ENCODE data around the gene CDK11B. TPM values are rescaled to one million over a fixed set of nuclear protein-coding genes. Genes with fewer than 3 reads are reported as not detected.
A peak's percentile ranks its signal among the peaks of the same experiment; 100 is the strongest.

The CDK11B gene
- total and polyA plus RNA-seq, 2 donors = 6.5 to 44.5 TPM

DNA sequence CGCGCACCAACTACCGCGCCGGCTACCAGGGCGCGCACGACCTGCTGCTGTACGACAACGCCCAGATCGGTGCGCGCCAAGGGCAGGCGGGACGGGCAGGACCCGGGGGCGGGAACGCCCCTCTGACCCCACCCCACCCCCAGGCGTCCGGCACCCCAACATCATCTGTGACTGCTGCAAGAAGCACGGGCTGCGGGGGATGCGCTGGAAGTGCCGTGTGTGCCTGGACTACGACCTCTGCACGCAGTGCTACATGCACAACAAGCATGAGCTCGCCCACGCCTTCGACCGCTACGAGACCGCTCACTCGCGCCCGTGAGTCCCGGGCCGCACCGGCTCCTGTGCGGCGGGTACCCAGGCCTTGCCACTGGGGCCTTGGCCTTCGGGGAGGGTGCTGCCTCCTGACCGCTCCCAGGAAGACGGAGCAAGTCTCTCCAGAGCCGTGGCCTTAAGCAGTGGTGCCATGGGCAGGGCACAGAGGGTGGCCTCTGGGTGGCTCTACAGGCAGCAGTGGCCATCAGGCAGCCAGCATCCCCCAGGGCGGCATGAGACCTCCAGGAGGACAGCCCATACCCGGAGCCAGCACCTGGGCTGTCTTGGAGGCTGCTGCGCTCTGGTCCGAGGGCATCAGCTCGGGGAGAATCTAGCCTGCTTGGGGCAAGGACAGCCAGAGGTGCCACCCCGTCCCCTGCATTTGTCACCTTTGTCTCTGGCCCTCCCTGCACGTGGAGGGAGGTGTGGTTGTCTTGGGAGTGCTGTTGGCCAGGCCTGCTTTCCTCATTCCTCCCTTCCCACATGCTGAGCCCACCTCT is 35.0 kb downstream of the CDK11B start:
- Histone ChIP-seq H3K36me3 (ENCODE audit: insufficient read depth) (no peaks in the 10 kb centered on the region), H3K4me1 (ENCODE audit: insufficient read depth) (no peaks in the 10 kb centered on the region), H3K4me3 (ENCODE audit: low read depth, low read length) (no peak overlapping the region), H3K27ac (ENCODE audit: low read depth) (no peak overlapping the region)
- WGBS = 93% methylated on average over 51 of the region's 51 CpGs
- DNase-seq (ENCODE audit: extremely low spot score) = no peak

DNA sequence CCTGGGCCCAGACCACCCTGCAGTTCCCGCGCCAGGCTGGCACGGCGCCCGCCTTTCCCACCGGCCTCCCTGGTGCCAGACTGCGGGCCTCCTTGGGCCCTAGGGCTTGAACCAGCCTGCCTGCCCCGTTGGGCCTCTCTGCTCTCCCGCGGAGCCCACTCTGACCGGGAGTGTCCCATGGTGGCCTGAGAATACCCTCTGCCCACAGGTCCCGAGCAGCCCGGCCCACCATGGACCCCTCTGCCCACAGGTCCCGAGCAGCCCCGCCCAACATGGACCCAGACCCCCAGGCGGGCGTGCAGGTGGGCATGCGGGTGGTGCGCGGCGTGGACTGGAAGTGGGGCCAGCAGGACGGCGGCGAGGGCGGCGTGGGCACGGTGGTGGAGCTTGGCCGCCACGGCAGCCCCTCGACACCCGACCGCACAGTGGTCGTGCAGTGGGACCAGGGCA is 35.6 kb downstream of the CDK11B start:
- no peaks in the 10 kb centered on the region for H3K36me3 ChIP-seq (ENCODE audit: insufficient read depth)
- no peaks in the 10 kb centered on the region for H3K4me1 ChIP-seq (ENCODE audit: insufficient read depth)
- no peak overlapping the region for H3K27ac ChIP-seq (ENCODE audit: low read depth)
- no peak overlapping the region for H3K4me3 ChIP-seq (ENCODE audit: low read depth, low read length)
- no peak for DNase-seq (ENCODE audit: extremely low spot score)
- 95% methylated on average over 33 of the region's 33 CpGs for WGBS

DNA sequence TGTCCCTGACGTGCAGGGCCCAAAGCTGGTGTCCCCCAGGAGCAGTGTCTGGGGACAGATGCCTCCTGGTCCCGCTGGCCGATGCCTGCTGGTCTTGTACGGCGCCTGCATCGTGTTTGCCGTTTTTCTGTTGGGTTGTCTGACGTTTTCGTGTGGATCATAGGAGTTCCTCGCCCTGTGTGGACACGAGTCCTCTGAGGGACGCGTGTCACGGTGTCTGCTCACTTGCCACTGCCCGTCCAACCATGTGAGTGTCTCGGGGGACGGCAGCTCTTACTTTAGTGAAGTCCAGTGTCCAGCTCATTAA is 36.1 kb downstream of the CDK11B start:
- no peak overlapping the region for H3K27ac ChIP-seq (ENCODE audit: low read depth)
- H3K4me1 ChIP-seq (ENCODE audit: insufficient read depth) = no peaks in the 10 kb centered on the region
- no peak for DNase-seq (ENCODE audit: extremely low spot score)
- no peaks in the 10 kb centered on the region for H3K36me3 ChIP-seq (ENCODE audit: insufficient read depth)
- H3K4me3 ChIP-seq (ENCODE audit: low read depth, low read length) = no peak overlapping the region
- 87% methylated on average over 17 of the region's 17 CpGs for WGBS

DNA sequence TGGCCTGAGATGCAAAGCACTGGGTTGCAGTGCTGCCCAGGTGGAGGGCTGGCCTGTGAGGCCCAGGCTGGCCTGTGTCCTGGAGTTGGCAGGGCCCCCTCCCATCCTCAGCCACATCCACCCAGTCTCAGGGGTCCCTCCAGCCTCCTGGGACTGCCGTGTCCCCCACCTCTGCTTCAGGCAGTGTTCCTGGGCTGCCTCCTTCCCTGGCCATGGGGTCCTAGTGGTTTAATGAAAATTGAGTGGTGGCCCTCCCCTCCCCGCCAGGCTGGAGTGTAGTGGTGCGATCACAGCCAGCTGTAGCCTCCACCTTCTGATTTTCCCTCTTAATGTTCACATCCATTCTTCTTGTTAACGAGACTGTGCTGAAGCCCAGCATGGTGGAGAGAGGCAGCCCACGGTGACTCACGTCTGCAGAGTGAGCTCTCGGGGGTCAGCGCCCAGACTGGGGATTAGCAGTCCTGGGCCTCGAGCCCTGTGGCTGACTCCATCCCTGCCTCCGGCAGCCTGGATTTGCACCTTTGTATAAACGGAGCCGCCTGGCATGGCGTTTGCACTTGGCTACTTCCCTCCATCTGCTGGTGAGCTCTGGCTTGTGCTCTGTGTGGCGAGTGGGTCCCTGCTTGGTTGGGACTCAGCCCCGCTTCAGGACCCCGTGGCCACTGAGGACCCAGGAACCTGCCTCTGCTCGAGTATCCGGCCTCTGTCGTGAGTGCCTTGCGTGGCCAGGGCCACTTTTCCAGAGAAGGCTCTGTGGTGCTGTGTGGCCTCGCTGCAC is 36.6 kb downstream of the CDK11B start:
- Histone ChIP-seq H3K36me3 (ENCODE audit: insufficient read depth) (no peaks in the 10 kb centered on the region), H3K27ac (ENCODE audit: low read depth) (no peak overlapping the region), H3K4me1 (ENCODE audit: insufficient read depth) (no peaks in the 10 kb centered on the region), H3K4me3 (ENCODE audit: low read depth, low read length) (no peak overlapping the region)
- 49% methylated on average over 21 of the region's 21 CpGs for WGBS
- DNase-seq (ENCODE audit: extremely low spot score) = no peak

DNA sequence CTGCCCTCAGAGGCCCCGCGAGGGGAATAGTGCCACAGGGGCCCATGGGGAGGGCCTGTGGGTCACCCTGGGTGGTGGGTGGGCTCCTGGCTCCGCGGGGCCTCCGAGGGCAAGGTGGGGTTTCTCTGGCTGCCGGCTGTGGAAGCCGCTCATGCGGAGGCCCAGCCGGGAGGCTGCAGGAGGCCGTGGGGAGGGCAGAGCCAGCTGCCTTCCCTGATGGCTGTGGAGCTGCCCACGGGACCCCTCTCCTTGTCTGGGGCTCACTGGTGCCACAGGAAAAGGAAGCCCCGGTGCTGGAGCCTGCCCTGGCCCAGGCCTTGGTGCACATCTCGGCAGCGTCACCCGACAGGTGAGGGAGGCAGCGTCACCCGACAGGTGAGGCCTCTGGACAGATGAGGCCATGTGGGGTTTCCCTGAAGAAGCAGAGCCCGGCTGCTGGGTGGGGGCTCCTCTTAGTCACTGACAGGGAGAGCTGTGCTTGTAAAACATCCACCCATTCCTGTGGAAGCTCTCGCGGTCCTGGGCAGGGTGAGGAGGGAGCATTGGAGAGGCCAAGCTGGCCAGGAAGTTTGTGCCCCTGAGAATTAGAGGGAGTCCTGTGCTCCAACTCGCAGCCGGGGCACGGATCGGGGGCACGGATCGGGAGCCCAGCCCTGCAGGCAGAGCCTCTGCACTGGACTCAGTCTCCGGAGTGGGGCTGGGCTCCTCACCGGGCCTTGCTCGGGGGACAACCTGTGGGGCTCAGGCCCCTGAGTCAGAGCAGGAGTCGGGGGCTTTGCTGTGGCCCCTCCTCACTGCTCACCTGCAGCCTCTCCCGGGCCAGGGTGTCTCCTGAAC is 37.4 kb downstream of the CDK11B start:
- whole genome bisulfite sequencing = 83% methylated on average over 31 of the region's 31 CpGs
- Histone ChIP-seq H3K36me3 (ENCODE audit: insufficient read depth) (no peaks in the 10 kb centered on the region), H3K4me3 (ENCODE audit: low read depth, low read length) (no peak overlapping the region), H3K27ac (ENCODE audit: low read depth) (no peak overlapping the region), H3K4me1 (ENCODE audit: insufficient read depth) (no peaks in the 10 kb centered on the region)
- no peak for DNase-seq (ENCODE audit: extremely low spot score)

DNA sequence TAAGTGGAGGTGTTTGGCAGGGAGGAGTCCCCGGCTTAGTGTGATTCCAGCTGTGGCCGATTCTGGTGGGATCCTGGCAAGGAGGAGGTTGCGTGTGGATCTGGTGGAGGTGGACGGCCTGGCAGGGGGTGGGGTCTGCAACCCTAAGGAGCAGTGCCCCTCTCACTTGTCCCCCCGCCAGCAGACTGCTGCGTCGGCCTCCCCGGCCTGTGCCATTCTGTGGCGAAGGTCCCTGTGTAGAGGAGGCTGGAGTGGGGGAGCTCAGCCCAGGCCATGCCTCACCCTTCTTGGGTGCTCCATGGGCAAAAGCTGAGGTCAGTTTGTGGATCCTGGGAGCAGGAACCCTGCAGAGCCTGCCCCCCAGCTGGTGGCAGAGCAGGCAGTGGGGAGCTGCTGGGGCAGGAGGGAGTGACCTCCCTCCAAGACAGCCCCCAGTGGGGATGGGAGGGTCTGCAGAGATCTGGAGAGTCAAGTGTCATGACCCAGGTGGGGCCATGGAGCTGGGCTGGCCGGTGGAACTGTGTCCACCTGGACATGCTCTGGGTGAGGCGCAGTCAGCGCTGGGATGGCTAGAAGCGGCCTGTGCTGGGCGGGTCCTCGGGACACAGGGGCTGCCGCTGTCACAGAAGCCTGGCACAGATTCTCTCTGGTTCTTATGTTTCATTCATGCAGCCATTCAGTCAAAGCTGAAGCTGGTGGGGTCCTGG is 38.2 kb downstream of the CDK11B start:
- 88% methylated on average over 16 of the region's 16 CpGs for WGBS
- DNase-seq (ENCODE audit: extremely low spot score) = no peak
- Histone ChIP-seq H3K4me3 (ENCODE audit: low read depth, low read length) (no peak overlapping the region), H3K4me1 (ENCODE audit: insufficient read depth) (no peaks in the 10 kb centered on the region), H3K36me3 (ENCODE audit: insufficient read depth) (no peaks in the 10 kb centered on the region), H3K27ac (ENCODE audit: low read depth) (no peak overlapping the region)

DNA sequence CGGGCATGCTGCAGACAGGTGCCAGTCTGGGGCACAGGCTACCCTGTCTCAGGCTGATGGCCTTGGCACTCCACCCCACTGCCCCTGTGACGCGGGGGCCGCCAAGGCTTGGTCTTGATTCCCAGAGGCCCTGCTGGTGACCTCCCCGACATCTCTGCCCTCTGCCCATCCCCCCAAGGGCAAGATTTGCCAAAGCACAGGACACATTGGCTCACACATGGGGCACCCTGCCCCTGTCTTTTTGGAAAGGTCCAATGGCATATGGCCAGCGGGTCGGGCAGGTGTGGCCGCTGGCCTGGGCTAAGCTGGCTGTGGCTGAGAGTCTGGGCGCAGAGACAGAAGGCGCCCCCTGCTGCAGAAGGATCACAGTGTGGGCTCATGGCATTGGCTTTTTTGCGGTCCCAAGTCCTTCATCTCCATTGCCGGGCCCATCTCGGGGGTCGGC is 38.9 kb downstream of the CDK11B start:
- no peak overlapping the region for H3K27ac ChIP-seq (ENCODE audit: low read depth)
- DNase-seq (ENCODE audit: extremely low spot score) = no peak
- H3K36me3 ChIP-seq (ENCODE audit: insufficient read depth) = no peaks in the 10 kb centered on the region

DNA sequence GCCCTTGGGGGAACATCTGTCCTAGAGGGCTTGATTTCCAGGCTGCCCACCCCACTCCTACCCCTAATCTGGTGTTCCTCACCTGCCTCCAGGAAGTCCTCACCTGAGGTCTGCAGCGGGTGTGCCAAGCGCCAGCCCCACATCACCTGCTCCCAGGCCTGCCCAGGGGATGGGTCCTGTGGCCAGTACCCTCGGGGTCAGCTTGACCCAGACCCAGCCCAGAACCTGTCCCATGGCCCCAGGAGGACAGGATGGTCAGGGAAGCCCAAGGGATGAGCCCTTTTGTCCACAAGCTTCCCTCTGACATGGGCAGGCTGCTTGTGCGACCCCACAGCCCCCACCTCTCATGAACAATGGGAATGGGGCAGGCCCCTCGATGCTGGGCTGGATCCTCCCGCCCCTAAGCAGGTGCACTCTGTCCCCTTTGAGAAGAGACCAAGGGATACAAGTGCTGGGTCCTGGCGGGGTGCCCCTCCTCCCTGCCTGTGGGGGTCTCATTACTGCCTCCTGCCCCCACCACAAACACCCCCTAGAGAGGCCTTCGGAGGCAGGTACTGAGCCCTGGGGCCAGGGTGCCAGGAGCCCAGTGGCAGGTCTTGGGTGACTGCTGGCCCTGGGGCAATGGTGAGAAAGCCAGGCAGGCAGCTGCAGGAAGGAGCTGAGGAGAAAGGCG is 40.3 kb downstream of the CDK11B start:
- no peak overlapping the region for H3K4me3 ChIP-seq (ENCODE audit: low read depth, low read length)
- no peaks in the 10 kb centered on the region for H3K36me3 ChIP-seq (ENCODE audit: insufficient read depth)
- WGBS = 94% methylated on average over 9 of the region's 9 CpGs
- no peak overlapping the region for H3K27ac ChIP-seq (ENCODE audit: low read depth)
- H3K4me1 ChIP-seq (ENCODE audit: insufficient read depth) = no peaks in the 10 kb centered on the region
- DNase-seq (ENCODE audit: extremely low spot score) = no peak

More for the DNA sequence above, 38.9 kb downstream of the CDK11B start:
- WGBS = 79% methylated on average over 14 of the region's 14 CpGs
- H3K4me1 ChIP-seq (ENCODE audit: insufficient read depth) = no peaks in the 10 kb centered on the region
- no peak overlapping the region for H3K4me3 ChIP-seq (ENCODE audit: low read depth, low read length)

DNA sequence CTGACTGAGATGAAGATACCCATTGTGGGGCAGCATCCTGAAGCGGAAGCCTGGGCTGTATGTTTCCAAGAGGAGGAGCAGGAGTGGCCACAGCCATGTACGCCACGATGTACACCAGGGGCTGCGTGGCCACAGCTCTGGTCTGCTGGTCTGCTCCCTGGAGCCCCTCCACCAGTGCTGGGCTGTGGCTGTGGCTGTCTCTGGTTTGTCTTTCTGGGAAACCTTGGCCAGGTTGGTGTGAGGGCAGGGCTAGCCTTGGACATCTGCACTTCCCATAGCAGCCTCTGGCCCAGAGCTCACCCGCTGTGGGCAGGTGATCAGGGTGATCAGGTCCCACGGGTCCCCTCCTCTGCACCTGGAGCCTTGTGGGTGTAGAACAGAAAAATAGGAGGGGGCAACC is 40.9 kb downstream of the CDK11B start:
- no peaks in the 10 kb centered on the region for H3K4me1 ChIP-seq (ENCODE audit: insufficient read depth)
- DNase-seq (ENCODE audit: extremely low spot score) = no peak
- 91% methylated on average over 6 of the region's 6 CpGs for WGBS

DNA sequence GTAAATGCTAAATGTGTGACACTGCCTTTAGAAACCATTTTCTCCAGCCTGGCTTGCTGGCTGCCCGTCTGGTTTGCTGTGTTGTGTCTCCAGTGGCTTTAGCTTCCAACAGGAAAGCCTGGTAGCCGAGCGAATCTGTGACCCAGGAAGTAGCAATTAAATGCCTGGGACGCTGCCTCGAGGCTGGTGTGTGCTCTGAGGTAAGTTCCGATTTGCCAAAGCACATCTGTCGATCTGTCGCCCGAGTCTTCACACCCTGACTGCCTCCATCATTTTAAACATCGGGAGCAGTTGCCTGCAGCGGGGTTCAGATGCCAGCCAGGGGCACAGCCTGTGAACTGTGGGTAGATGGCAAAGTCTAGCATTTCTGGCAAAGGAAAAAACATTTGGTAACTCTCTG is 41.3 kb downstream of the CDK11B start:
- no peak overlapping the region for H3K27ac ChIP-seq (ENCODE audit: low read depth)
- WGBS = 91% methylated on average over 11 of the region's 11 CpGs
- no peaks in the 10 kb centered on the region for H3K36me3 ChIP-seq (ENCODE audit: insufficient read depth)
- no peaks in the 10 kb centered on the region for H3K4me1 ChIP-seq (ENCODE audit: insufficient read depth)
- no peak overlapping the region for H3K4me3 ChIP-seq (ENCODE audit: low read depth, low read length)
- no peak for DNase-seq (ENCODE audit: extremely low spot score)

More for the DNA sequence above, 40.9 kb downstream of the CDK11B start:
- H3K27ac ChIP-seq (ENCODE audit: low read depth) = no peak overlapping the region
- no peak overlapping the region for H3K4me3 ChIP-seq (ENCODE audit: low read depth, low read length)
- H3K36me3 ChIP-seq (ENCODE audit: insufficient read depth) = no peaks in the 10 kb centered on the region

DNA sequence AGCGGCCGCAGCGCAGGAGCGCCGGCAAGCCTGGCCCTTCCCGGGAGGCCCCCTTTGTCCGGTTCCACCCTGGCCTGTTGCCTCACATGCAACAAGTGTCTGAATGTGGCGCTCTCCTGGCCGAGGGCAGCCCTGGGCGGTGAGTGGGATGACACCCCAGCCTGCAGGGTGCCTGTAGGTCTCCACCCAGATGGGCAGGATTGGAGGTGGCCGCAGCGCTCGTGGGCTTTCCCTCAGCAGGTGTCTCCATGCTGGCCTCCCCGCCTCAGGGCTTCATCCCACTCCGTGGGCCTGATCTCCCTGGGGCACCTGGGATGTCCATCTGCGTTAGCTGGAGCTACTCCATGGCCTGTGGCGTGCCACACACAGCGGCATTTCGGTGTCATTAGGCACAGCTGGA is 42.0 kb downstream of the CDK11B start:
- DNase-seq (ENCODE audit: extremely low spot score) = no peak

DNA sequence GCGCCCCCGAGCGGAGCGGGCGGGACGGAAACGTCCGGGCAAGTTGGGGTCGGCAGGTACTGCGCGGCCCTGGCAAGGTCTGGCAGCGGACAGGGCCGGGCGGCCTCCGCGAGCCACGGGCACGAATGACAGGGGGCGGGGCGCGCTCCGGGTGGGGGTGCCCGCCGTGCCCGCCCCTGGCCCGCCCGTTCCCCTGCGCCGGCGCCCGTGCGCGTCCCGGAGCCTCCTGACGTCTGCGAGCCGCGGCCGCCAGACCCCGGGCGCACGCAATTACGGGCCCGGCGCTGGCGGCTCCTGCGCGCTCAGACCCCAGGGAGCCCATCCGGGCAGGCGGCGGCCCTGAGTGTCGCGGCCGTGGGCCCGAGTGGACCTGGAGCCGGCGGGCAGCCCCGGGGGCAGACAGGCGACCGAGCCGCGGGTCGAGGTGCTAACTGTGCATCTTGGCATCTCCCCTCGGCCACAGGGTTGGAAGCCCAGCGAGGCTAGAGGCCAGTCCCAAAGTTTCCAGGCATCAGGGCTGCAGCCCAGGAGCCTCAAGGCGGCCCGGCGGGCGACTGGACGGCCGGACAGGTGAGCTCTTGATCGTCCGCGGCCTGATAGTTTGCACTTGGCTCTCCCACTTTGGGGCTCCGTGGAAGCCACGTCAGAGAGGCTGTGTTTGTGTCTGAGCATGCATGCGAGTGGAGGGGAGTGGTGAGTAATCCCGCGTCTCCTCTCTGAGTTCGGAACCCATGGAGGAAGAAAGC is 42.6 kb downstream of the CDK11B start:
- Histone ChIP-seq H3K36me3 (ENCODE audit: insufficient read depth) (no peaks in the 10 kb centered on the region), H3K27ac (ENCODE audit: low read depth) (peak overlapping the region; percentile 100), H3K4me3 (ENCODE audit: low read depth, low read length) (peak overlapping the region; percentile 86), H3K4me1 (ENCODE audit: insufficient read depth) (no peaks in the 10 kb centered on the region)
- DNase-seq (ENCODE audit: extremely low spot score) = no peak
- WGBS = 4% methylated on average over 77 of the region's 80 CpGs

More for the DNA sequence above, 42.0 kb downstream of the CDK11B start:
- Histone ChIP-seq H3K4me1 (ENCODE audit: insufficient read depth) (no peaks in the 10 kb centered on the region), H3K27ac (ENCODE audit: low read depth) (no peak overlapping the region), H3K4me3 (ENCODE audit: low read depth, low read length) (peak overlapping the region; percentile 86), H3K36me3 (ENCODE audit: insufficient read depth) (no peaks in the 10 kb centered on the region)
- WGBS = 80% methylated on average over 19 of the region's 19 CpGs
